ENCODE data around the gene CHD9.

- TF ChIP-seq ARNT (IDR thresholded peaks at IDR 0.05) (no peak), SUZ12 (IDR thresholded peaks at IDR 0.05) (no peak)
These were observed 46.1 kb downstream of the CHD9 start for GRCh38 chr16:53100889-53101288.
